GM12872 (cell line): ENCODE results near the gene PCSK5.

Source experiments
- CTCF ChIP-seq: IDR thresholded peaks from 3 replicates; pipeline ENCODE4 v1.5.1; 2011; ENCODE audit warnings: low read depth, mild to moderate bottlenecking, low read length, moderate library complexity; ENCODE audit not compliant: insufficient read depth

PCSK5 gene

GRCh38 chr9:75985515-75985914, 95.0 kb downstream of the PCSK5 start:
- TF ChIP-seq CTCF = no peak

- no peak for TF ChIP-seq CTCF
Measured at GRCh38 chr9:75988663-75989062, 98.2 kb downstream of the PCSK5 start.

GRCh38 chr9:75990156-75990555, 99.7 kb downstream of the PCSK5 start:
- TF ChIP-seq CTCF = no peak

- TF ChIP-seq CTCF = no peak
Measured at GRCh38 chr9:75990576-75991304, 100.3 kb downstream of the PCSK5 start.

- no peak for TF ChIP-seq CTCF
Measured at GRCh38 chr9:75992482-75993206, 102.2 kb downstream of the PCSK5 start.

GRCh38 chr9:75993434-75993833, 103.0 kb downstream of the PCSK5 start:
- TF ChIP-seq CTCF = no peak

GRCh38 chr9:75995066-75995465, 104.6 kb downstream of the PCSK5 start:
- no peak for TF ChIP-seq CTCF
